GM12875 (cell line): ENCODE data around the gene NCOA1.

ENCODE experiments used
- H3K4me3 ChIP-seq: one replicate; pipeline ENCODE4 v1.5.1; 2011; ENCODE audit warnings: low read depth, low read length, control low read depth
- TF ChIP-seq, protein P1 (sequence below): IDR thresholded peaks from 2 replicates; pipeline ENCODE4 v1.5.1; 2011; ENCODE audit warnings: low read depth, mild to moderate bottlenecking, control low read depth, inconsistent platforms, low read length, moderate library complexity, borderline replicate concordance; ENCODE audit not compliant: insufficient read depth

The NCOA1 gene

DNA sequence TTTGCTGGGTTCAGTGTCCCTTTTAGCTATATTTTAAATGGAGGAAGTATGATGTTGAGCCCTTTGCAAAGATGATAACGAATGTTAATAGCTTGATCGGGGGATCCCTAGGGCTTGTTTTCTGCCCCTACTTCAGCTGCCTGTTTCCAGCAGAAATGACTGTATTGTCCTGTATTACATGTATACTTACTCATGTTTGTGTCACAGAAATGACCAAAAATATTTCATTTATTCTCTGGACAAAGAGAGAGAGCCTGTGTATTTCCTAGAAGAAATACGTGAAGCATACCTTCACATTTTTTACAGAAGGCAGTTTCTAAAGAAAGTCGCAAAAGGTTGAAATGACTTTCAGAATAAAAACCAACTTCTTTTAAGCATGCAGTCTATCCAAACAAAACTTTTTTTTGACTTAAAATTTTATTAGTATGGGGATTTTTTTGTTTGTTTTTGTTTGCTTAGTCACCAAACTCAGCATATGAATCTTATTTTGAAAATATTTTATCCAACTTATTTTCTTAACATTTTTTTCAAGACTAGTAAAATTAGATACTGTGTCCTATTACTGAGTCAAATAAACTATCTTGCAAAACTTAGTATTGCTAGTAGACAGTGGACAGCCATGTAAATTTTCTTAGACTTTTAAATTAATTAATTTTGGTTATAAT lies 233.2 kb downstream of the NCOA1 start:
- TF ChIP-seq, protein P1, sequence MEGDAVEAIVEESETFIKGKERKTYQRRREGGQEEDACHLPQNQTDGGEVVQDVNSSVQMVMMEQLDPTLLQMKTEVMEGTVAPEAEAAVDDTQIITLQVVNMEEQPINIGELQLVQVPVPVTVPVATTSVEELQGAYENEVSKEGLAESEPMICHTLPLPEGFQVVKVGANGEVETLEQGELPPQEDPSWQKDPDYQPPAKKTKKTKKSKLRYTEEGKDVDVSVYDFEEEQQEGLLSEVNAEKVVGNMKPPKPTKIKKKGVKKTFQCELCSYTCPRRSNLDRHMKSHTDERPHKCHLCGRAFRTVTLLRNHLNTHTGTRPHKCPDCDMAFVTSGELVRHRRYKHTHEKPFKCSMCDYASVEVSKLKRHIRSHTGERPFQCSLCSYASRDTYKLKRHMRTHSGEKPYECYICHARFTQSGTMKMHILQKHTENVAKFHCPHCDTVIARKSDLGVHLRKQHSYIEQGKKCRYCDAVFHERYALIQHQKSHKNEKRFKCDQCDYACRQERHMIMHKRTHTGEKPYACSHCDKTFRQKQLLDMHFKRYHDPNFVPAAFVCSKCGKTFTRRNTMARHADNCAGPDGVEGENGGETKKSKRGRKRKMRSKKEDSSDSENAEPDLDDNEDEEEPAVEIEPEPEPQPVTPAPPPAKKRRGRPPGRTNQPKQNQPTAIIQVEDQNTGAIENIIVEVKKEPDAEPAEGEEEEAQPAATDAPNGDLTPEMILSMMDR, result no peak
- no peak overlapping the region for H3K4me3 ChIP-seq

DNA sequence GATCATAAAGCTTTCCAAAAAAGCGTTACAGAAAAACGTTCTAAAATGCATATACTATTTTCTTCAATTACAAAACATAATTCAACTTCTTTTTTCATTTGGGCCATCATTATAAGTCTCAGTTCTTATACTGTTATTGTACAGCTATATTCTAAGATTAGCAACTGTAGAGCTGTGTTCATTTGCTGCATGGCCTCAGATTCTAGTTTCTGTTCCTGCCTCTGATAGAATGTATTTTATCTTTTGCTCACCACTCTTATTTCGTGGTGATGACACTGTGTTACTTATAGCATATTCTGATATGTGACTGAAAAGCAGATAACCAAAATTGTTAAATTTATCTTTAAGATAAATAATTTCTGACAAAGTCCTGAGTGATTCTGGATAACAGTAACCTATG lies 234.9 kb downstream of the NCOA1 start:
- H3K4me3 ChIP-seq, result no peak overlapping the region
- TF ChIP-seq, protein P1, result no peak

DNA sequence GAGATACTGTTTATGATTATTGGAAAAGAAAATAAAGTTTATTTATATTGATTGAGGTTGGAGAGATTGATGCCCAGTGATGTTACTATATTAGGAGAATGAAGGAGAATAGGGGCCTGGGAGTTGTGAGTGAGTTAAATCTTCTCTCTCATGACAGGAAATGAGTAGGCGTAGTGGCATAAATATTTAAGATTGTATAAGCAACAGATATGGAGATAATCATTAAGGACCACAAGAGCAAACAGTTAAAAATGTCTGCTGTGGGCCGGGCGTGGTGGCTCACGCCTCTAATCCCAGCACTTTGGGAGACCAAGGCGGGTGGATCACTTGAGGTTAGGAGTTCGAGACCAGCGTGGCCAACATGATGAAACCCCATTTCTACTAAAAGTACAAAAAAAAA lies 239.4 kb downstream of the NCOA1 start:
- H3K4me3 ChIP-seq, result no peak overlapping the region
- TF ChIP-seq, protein P1, result no peak

DNA sequence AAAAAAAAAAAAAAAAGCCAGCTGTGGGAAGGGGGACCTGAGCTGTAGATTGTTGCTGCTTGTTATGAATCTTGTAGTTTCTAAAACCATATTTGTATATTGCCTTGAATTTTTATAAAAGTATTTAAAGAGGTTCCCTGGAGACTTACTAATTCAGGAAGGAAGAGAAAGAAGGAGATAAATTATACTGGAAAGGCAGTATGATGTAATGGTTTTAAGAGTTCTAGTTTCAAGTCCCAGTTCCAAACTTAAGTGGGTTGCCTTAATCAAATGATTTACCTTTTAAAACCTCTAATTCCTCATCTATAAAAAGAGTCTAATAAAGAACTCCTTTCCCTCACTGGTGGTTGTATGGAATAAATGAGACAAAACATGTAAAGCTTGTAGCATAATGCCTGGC lies 240.0 kb downstream of the NCOA1 start:
- no peak overlapping the region for H3K4me3 ChIP-seq
- TF ChIP-seq, protein P1, result no peak

DNA sequence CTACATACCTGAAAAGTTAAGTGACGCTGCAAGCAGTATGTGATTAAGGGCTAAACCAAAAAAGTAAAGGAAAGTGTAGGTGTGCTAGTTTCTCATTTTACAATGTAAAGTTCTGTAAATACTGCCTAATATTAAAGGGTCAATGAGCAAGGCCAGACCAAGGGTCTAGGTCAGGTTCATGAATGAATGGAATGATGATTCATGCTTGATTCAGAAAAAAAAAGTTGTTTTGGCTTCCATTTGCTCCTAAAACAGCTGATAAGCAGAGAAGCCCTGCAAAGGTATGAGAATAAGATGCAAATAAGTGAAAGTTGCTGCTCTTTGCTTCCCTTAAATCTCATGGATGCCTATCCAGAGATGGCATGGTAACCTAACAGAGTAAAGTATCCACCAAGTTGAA lies 240.9 kb downstream of the NCOA1 start:
- no peak overlapping the region for H3K4me3 ChIP-seq
- TF ChIP-seq, protein P1, result no peak

DNA sequence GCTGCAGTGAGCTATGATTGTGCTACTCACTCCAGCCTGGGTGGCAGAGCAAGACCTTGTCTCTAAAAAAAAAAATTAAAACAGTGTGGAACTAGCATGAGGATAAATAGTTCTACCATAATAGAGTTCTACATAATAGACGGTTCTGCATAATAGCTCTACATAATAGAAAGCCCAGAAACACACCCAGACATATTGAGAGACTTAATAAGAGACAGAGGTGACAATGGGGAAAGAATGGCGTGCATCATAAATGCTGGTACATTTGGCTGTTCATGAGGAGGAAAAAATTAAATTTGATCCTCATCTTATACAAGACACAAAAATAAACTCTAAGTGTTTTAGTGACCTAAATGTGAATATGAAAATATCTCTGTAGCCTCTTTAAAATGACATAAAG lies 243.7 kb downstream of the NCOA1 start:
- H3K4me3 ChIP-seq, result no peak overlapping the region
- TF ChIP-seq, protein P1, result no peak

DNA sequence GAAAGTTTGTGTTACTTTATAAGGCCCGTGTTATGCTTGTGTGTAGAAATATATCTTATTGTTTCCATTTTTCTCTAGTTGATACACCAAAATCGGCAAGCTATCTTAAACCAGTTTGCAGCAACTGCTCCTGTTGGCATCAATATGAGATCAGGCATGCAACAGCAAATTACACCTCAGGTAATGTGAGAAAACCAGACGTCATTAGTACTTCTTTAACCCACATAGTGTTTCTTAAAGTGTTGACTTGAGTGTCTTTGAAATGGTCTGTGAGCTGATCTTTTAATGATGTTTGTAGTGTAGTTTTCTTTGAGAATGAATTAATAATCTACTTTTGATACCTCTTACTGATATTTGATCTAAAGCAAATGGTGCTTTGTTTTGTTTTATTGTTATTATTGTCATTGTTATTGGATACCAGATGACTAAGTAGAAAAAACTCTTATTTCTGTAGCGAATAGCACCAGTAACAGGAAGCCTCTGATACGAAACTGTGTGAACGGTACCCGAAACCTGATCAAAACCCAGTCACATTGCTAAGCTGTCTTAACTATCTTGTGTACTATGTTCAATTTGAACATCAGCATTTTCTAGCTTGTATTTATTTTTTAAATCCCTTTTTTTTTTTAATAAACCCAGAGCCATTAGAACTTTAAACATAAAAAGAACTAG lies 248.4 kb downstream of the NCOA1 start:
- H3K4me3 ChIP-seq, result no peak overlapping the region
- TF ChIP-seq, protein P1, result no peak
